ENCODE results near the gene MORC1. TPM values are rescaled to one million over a fixed set of nuclear protein-coding genes. Genes with fewer than 3 reads are reported as not detected.

MORC1 gene
- total RNA-seq, 1 experiment from 2014 or later: not detected

DNA sequence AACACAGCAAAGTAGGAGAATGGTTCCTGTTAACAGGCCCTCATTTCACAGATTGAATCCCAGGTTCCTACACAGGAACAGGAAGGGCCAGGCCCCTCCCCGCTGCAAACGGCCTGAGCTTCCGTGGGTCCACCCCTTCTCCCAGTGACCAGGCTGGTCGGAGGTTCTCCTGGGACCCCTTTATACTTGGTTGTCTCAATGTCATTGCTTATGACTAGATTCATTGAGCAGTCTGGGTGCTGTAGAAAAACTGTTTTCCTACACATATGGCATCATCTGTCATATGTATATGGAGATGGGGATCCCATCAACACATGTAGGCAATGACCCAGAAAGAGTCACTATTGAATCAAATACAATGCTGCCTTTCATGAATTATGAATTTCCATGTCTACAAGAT, 22.4 kb upstream of the MORC1 start:
- CTCF ChIA-PET: no interaction called here
- no peak for ATAC-seq

DNA sequence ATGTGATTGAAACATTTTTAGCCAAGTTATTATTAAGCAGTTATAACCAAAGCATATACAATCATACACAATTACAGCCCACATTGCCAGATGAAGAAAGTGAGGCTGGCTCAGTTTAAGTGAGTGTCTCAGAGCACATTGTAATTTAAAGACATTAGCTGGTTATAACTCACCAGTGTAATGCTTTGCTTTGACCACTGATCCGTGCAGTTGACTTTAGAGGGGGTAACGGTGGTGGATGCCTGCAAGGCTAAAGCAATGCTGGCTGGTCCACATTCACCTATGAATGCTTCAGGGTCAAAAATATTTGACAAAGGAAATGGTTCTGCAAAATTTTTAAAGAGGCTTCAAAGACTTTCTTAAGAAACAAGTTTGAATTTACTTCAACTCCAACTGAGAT, 19.8 kb upstream of the MORC1 start:
- H3K27ac ChIP-seq (ENCODE audit: low read length): no peak overlapping the region
- no peak for ATAC-seq
- POLR2A ChIA-PET: no interaction called here
- H3K4me3 ChIP-seq (ENCODE audit: low read depth in 2 of 2, low read length in 2 of 2): no peak overlapping the region
- H3K4me1 ChIP-seq (ENCODE audit: control insufficient read depth, insufficient read depth, low read length): no peaks in the 10 kb centered on the region
- H3K9me3 ChIP-seq (ENCODE audit: control insufficient read depth, insufficient read depth, low read depth, low read length): no peaks in the 10 kb centered on the region
- H3K27me3 ChIP-seq (ENCODE audit: control insufficient read depth, insufficient read depth, low read length): no peaks in the 10 kb centered on the region
- CTCF ChIA-PET: no interaction called here
- H3K36me3 ChIP-seq (ENCODE audit: control insufficient read depth, insufficient read depth, low read length): no peaks in the 10 kb centered on the region
- BruUV-seq (replicated peaks): no TSS peak
- intact Hi-C loops (cut with micrococcal nuclease; ENCODE audit: unreplicated experiment): no loop called here
- in situ Hi-C loops (cut with HindIII; ENCODE audit: low pct_unique_long_range_greater_than_20kb, low sequenced_read_pairs): no loop called here
- no peak for DNase-seq (ENCODE audit: low read depth, low spot score)
- TF ChIP-seq, protein P1, sequence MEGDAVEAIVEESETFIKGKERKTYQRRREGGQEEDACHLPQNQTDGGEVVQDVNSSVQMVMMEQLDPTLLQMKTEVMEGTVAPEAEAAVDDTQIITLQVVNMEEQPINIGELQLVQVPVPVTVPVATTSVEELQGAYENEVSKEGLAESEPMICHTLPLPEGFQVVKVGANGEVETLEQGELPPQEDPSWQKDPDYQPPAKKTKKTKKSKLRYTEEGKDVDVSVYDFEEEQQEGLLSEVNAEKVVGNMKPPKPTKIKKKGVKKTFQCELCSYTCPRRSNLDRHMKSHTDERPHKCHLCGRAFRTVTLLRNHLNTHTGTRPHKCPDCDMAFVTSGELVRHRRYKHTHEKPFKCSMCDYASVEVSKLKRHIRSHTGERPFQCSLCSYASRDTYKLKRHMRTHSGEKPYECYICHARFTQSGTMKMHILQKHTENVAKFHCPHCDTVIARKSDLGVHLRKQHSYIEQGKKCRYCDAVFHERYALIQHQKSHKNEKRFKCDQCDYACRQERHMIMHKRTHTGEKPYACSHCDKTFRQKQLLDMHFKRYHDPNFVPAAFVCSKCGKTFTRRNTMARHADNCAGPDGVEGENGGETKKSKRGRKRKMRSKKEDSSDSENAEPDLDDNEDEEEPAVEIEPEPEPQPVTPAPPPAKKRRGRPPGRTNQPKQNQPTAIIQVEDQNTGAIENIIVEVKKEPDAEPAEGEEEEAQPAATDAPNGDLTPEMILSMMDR (IDR thresholded peaks at IDR 0.05): no peak
- TF ChIP-seq, protein P2, sequence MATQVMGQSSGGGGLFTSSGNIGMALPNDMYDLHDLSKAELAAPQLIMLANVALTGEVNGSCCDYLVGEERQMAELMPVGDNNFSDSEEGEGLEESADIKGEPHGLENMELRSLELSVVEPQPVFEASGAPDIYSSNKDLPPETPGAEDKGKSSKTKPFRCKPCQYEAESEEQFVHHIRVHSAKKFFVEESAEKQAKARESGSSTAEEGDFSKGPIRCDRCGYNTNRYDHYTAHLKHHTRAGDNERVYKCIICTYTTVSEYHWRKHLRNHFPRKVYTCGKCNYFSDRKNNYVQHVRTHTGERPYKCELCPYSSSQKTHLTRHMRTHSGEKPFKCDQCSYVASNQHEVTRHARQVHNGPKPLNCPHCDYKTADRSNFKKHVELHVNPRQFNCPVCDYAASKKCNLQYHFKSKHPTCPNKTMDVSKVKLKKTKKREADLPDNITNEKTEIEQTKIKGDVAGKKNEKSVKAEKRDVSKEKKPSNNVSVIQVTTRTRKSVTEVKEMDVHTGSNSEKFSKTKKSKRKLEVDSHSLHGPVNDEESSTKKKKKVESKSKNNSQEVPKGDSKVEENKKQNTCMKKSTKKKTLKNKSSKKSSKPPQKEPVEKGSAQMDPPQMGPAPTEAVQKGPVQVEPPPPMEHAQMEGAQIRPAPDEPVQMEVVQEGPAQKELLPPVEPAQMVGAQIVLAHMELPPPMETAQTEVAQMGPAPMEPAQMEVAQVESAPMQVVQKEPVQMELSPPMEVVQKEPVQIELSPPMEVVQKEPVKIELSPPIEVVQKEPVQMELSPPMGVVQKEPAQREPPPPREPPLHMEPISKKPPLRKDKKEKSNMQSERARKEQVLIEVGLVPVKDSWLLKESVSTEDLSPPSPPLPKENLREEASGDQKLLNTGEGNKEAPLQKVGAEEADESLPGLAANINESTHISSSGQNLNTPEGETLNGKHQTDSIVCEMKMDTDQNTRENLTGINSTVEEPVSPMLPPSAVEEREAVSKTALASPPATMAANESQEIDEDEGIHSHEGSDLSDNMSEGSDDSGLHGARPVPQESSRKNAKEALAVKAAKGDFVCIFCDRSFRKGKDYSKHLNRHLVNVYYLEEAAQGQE (IDR thresholded peaks at IDR 0.05; ENCODE audit: insufficient read depth in 1 of 2, low read depth in 2 of 2, low read length in 1 of 2): no peak
- TF ChIP-seq POLR2AphosphoS5 (IDR thresholded peaks at IDR 0.05; ENCODE audit: low read depth, low read length) (no peak), SIN3A (IDR thresholded peaks at IDR 0.05; ENCODE audit: borderline replicate concordance, insufficient read depth, low read depth, low read length) (no peak), TCF7L2 (IDR thresholded peaks at IDR 0.05; ENCODE audit: low read depth, low read length) (no peak)

More for the DNA sequence above, 22.4 kb upstream of the MORC1 start:
- Histone ChIP-seq H3K4me3 (ENCODE audit: low read depth in 2 of 2, low read length in 2 of 2) (no peak overlapping the region), H3K36me3 (ENCODE audit: control insufficient read depth, insufficient read depth, low read length) (no peaks in the 10 kb centered on the region), H3K27me3 (ENCODE audit: control insufficient read depth, insufficient read depth, low read length) (no peaks in the 10 kb centered on the region), H3K4me1 (ENCODE audit: control insufficient read depth, insufficient read depth, low read length) (no peaks in the 10 kb centered on the region), H3K9me3 (ENCODE audit: control insufficient read depth, insufficient read depth, low read depth, low read length) (no peaks in the 10 kb centered on the region), H3K27ac (ENCODE audit: low read length) (no peak overlapping the region)
- intact Hi-C loops (cut with micrococcal nuclease; ENCODE audit: unreplicated experiment) (no loop called here), in situ Hi-C loops (cut with HindIII; ENCODE audit: low pct_unique_long_range_greater_than_20kb, low sequenced_read_pairs) (no loop called here)
- no peak for DNase-seq (ENCODE audit: low read depth, low spot score)
- TF ChIP-seq, protein P1 (IDR thresholded peaks at IDR 0.05): no peak
- no peak for TF ChIP-seq POLR2AphosphoS5 (IDR thresholded peaks at IDR 0.05; ENCODE audit: low read depth, low read length)
- no peak for TF ChIP-seq SIN3A (IDR thresholded peaks at IDR 0.05; ENCODE audit: borderline replicate concordance, insufficient read depth, low read depth, low read length)
- TF ChIP-seq, protein P2 (IDR thresholded peaks at IDR 0.05; ENCODE audit: insufficient read depth in 1 of 2, low read depth in 2 of 2, low read length in 1 of 2): no peak
- TF ChIP-seq TCF7L2 (IDR thresholded peaks at IDR 0.05; ENCODE audit: low read depth, low read length): no peak
- POLR2A ChIA-PET: no interaction called here
- no TSS peak for BruUV-seq (replicated peaks)

Data from Panc1 (cell line).